Keratinocyte (primary cell): Measurements from ENCODE around the gene ARHGEF19. TPM values are rescaled to one million over a fixed set of nuclear protein-coding genes. Genes with fewer than 3 reads are reported as not detected.

ENCODE experiments used
- DNase-seq: peaks from one replicate; pipeline ENCODE4 v3.0.0-alpha.2; 2011; ENCODE audit warnings: low read depth, missing footprints, low spot score
- FAIRE-seq: peaks from 2 replicates; lab custom pipeline; 2011; peaks lifted over from hg19 to GRCh38; lab: Jason Lieb, UNC
- H2AFZ ChIP-seq: 2 replicates; pipeline ENCODE4 v1.6.0; 2012; ENCODE audit warnings: low read length, control low read depth, inconsistent platforms; ENCODE audit not compliant: control insufficient read depth
- H3K27ac ChIP-seq: 2 replicates; pipeline ENCODE4 v1.5.1; 2011; ENCODE audit warnings: low read length; ENCODE audit not compliant: control insufficient read depth, insufficient read depth
- H3K27me3 ChIP-seq: 3 replicates; pipeline ENCODE4 v1.6.0; 2011; ENCODE audit warnings: low read length; ENCODE audit not compliant: control insufficient read depth, insufficient read depth; ENCODE audit errors: extremely low read depth
- H3K36me3 ChIP-seq, 2 experiments: 2 replicates in 1 of 2; 3 replicates in 1 of 2; pipeline ENCODE4 v1.5.1; 2011; ENCODE audit warnings: low read length in 2 of 2, mild to moderate bottlenecking in 1 of 2; ENCODE audit not compliant: control insufficient read depth in 2 of 2, insufficient read depth in 2 of 2; ENCODE audit errors: extremely low read depth in 1 of 2
- H3K4me1 ChIP-seq: 3 replicates; pipeline ENCODE4 v1.5.1; 2011; ENCODE audit warnings: low read length; ENCODE audit not compliant: control insufficient read depth, insufficient read depth; ENCODE audit errors: extremely low read depth
- H3K4me2 ChIP-seq: 3 replicates; pipeline ENCODE4 v1.6.0; 2011; ENCODE audit warnings: low read depth, low read length; ENCODE audit not compliant: control insufficient read depth, insufficient read depth; ENCODE audit errors: extremely low read depth
- H3K4me3 ChIP-seq, 3 experiments: fragments of 200-600 bp in 1 of 3; sonication (generic) in 1 of 3; 2 replicates in 2 of 3; 3 replicates in 1 of 3; pipeline ENCODE4 v1.5.1; 2011 to 2016; ENCODE audit warnings: low read length in 3 of 3, mild to moderate bottlenecking in 3 of 3, control low read depth in 2 of 3, inconsistent platforms in 1 of 3, low read depth in 1 of 3, mixed read lengths in 1 of 3, mixed run types in 1 of 3, moderate library complexity in 1 of 3; ENCODE audit not compliant: control insufficient read depth in 2 of 3, insufficient read depth in 2 of 3; ENCODE audit errors: extremely low read depth in 1 of 3
- H3K79me2 ChIP-seq: 2 replicates; pipeline ENCODE4 v1.6.0; 2012; ENCODE audit warnings: low read length; ENCODE audit not compliant: control insufficient read depth, insufficient read depth
- H3K9ac ChIP-seq: 3 replicates; pipeline ENCODE4 v1.6.0; 2011; ENCODE audit warnings: low read length; ENCODE audit not compliant: control insufficient read depth, insufficient read depth; ENCODE audit errors: extremely low read depth
- H3K9me1 ChIP-seq: 3 replicates; pipeline ENCODE4 v1.6.0; 2011; ENCODE audit warnings: low read length; ENCODE audit not compliant: control insufficient read depth, insufficient read depth; ENCODE audit errors: extremely low read depth
- H3K9me3 ChIP-seq: 2 replicates; pipeline ENCODE4 v1.5.1; 2012; ENCODE audit warnings: low read depth, low read length; ENCODE audit not compliant: control insufficient read depth
- H4K20me1 ChIP-seq: 3 replicates; pipeline ENCODE4 v1.6.0; 2011; ENCODE audit warnings: low read length; ENCODE audit not compliant: control insufficient read depth, insufficient read depth; ENCODE audit errors: extremely low read depth
- EZH2 ChIP-seq: IDR thresholded peaks from one replicate; pipeline ENCODE4 v1.6.1; 2012; ENCODE audit warnings: inconsistent platforms, mild to moderate bottlenecking, low read length, moderate library complexity
- dilution Hi-C: fragments of 300-500 bp; cut with MboI; formaldehyde crosslinking; loops from one replicate; pipeline ENCODE4 v1.7.0; 2020; ENCODE audit warnings: low sequenced_read_pairs; ENCODE audit not compliant: extremely low pct_ligation_motif_present
- polyA plus RNA-seq, 5 experiments: library from polyadenylated mRNA; depleted of rRNA in 3 of 5; stranded (reverse) in 3 of 5; stranded (forward) in 1 of 5; unstranded in 1 of 5; fragments of >200 nt; gene quantifications; 1 replicate in 1 of 5; 2 replicates in 3 of 5; 3 replicates in 1 of 5; pipeline versions ENCODE4 v1.2.1 to v1.2.3, GENCODE V29; 2011 to 2012; ENCODE audit warnings: missing spikeins in 2 of 5, low read depth in 1 of 5, low replicate concordance in 1 of 5
- TF ChIP-seq, protein P1 (sequence below), 3 experiments: IDR thresholded peaks in 1 of 3; conservative IDR thresholded peaks in 1 of 3; optimal IDR thresholded peaks in 1 of 3; 2 replicates in 2 of 3; 3 replicates in 1 of 3; pipeline versions ENCODE3 to v1.5.1; 2011; ENCODE audit warnings: low read length in 3 of 3, mild to moderate bottlenecking in 3 of 3, moderate library complexity in 2 of 3, control low read depth in 1 of 3, inconsistent platforms in 1 of 3; ENCODE audit not compliant: insufficient read depth in 2 of 3; ENCODE audit errors: extremely low read depth in 1 of 3

The ARHGEF19 gene
- polyA plus RNA-seq, 1 donor (not counting 4 experiments of a cell fraction or from before 2014, with no cell fraction given) = 5.0 TPM

DNA sequence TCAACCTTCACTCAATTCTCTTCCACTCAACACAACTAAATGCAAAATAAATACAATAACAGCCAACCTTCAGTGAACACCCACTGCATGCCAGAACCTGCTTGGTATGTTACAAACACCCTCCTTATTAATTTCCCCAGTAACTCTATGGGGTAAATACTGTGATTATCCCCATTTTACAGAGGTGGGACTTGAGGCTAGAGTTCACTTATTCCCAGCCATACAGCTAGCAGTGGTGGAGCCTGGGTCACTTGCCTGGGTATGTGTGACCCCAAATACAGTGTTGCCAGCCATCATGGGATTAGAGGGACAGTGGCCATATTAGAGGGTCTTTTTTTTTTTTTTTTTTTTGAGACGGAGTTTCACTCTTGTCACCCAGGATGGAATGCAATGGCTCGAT is 22.9 kb upstream of the ARHGEF19 start:
- no peaks in the 10 kb centered on the region for H3K79me2 ChIP-seq
- peaks cover 22% of the 10 kb centered on the region for H3K4me1 ChIP-seq
- dilution Hi-C loops = no loop called here
- DNase-seq = no peak
- TF ChIP-seq EZH2 = no peak
- TF ChIP-seq, protein P1, sequence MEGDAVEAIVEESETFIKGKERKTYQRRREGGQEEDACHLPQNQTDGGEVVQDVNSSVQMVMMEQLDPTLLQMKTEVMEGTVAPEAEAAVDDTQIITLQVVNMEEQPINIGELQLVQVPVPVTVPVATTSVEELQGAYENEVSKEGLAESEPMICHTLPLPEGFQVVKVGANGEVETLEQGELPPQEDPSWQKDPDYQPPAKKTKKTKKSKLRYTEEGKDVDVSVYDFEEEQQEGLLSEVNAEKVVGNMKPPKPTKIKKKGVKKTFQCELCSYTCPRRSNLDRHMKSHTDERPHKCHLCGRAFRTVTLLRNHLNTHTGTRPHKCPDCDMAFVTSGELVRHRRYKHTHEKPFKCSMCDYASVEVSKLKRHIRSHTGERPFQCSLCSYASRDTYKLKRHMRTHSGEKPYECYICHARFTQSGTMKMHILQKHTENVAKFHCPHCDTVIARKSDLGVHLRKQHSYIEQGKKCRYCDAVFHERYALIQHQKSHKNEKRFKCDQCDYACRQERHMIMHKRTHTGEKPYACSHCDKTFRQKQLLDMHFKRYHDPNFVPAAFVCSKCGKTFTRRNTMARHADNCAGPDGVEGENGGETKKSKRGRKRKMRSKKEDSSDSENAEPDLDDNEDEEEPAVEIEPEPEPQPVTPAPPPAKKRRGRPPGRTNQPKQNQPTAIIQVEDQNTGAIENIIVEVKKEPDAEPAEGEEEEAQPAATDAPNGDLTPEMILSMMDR (optimal IDR thresholded peaks at IDR 0.05 in 1 of 3, IDR thresholded peaks at IDR 0.05 in 1 of 3, conservative IDR thresholded peaks at IDR 0.05 in 1 of 3; ENCODE audit: extremely low read depth in 1 of 3, insufficient read depth in 2 of 3, low read length in 3 of 3) = no peak
- no peak overlapping the region for H3K4me3 ChIP-seq
- no peaks in the 10 kb centered on the region for H4K20me1 ChIP-seq
- no peaks in the 10 kb centered on the region for H3K9me3 ChIP-seq
- H2AFZ ChIP-seq = no peak overlapping the region
- H3K27me3 ChIP-seq = no peaks in the 10 kb centered on the region
- no peak overlapping the region for H3K9ac ChIP-seq
- peak; percentile 34 for FAIRE-seq
- H3K9me1 ChIP-seq = no peaks in the 10 kb centered on the region
- no peak overlapping the region for H3K4me2 ChIP-seq
- H3K36me3 ChIP-seq = peaks cover 0 to 2% of the 10 kb centered on the region in 2 experiments
- no peak overlapping the region for H3K27ac ChIP-seq

DNA sequence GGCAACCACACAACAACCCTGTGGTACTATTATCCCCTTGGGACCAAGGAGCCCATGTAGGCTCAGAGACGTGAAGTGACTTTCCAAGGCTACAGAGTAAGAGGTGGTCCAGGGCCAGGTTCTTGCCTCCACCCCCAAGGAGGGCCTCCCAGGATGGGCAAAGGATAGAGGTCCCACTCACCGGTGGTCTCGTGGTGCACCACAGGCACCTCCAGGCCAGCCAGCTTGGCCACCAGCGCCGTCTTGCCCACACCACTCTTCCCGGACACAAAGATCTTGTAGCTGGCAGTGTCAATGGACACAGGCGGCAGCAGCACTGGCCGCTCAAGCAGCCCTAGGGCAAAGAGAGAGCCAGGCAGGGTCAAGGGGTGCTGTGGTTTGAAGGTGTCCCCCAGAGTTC is 21.0 kb upstream of the ARHGEF19 start:
- Histone ChIP-seq H3K9ac (no peak overlapping the region), H3K27me3 (no peaks in the 10 kb centered on the region), H3K9me1 (no peaks in the 10 kb centered on the region), H3K4me1 (peaks cover 22% of the 10 kb centered on the region), H3K9me3 (no peaks in the 10 kb centered on the region), H2AFZ (no peak overlapping the region), H3K4me3 (no peak overlapping the region), H4K20me1 (no peaks in the 10 kb centered on the region), H3K79me2 (no peaks in the 10 kb centered on the region), H3K27ac (no peak overlapping the region), H3K36me3 (peaks cover 0 to 2% of the 10 kb centered on the region in 2 experiments), H3K4me2 (no peak overlapping the region)
- no peak for FAIRE-seq
- TF ChIP-seq, protein P1 (optimal IDR thresholded peaks at IDR 0.05 in 1 of 3, IDR thresholded peaks at IDR 0.05 in 1 of 3, conservative IDR thresholded peaks at IDR 0.05 in 1 of 3; ENCODE audit: extremely low read depth in 1 of 3, insufficient read depth in 2 of 3, low read length in 3 of 3) = no peak
- no peak for TF ChIP-seq EZH2
- DNase-seq = no peak
- dilution Hi-C loops = no loop called here
